ENCODE data around the gene PSME2. TPM values are rescaled to one million over a fixed set of nuclear protein-coding genes. Genes with fewer than 3 reads are reported as not detected.

Gene PSME2
- total and polyA plus RNA-seq, 2 of the 13 experiments (the other 11 are each of a cell fraction or from before 2014, with no cell fraction given) = 332 to 716 TPM

DNA sequence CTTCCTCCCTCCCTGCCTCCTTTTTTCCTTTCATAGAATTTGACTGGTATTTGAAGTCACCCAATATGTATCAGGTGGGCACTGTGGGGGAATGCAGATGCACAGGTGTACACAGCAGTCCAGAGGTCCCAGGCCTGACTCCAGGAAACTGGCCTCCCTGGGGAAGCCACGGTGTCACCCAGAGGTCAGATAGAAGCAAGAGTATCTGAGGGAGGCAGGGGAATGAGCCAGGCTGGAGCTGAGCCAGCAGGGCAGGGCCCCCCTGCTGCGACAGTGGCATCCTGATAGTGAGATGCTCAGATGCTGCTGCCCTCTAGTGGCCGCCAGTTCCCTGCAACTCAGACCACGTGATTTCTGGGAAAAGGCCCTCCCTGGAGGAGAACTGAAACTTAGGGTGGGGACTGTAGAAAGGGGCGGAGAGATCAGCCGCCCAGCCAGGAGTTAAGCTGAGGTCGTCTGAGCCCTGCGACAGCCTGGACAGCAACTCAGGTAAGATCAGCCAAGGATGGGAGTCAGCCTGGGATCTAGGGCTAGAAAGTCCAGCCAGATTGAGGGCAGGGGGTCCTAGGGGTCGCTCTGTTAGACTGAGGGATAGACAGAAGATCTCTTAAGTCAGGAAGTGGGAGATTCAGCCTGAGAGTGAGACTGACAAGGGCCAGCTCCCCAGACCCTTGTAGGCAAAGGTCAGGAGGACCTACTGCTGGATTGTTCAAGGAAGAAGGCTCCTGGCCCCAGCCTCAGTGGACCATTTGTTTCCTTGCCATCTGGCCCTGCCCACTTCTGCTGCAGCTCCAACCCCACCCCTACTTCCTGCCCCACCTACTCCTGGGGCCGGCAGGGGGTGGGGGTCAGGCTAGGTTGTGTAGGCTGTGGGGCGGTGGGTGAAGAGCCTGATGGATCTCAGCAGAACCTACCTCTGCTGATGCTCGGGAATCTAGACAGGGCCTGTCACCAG is 14.7 kb upstream of the PSME2 start, which contains the start of gene IRF9 (continued):
- TF ChIP-seq, protein P1, sequence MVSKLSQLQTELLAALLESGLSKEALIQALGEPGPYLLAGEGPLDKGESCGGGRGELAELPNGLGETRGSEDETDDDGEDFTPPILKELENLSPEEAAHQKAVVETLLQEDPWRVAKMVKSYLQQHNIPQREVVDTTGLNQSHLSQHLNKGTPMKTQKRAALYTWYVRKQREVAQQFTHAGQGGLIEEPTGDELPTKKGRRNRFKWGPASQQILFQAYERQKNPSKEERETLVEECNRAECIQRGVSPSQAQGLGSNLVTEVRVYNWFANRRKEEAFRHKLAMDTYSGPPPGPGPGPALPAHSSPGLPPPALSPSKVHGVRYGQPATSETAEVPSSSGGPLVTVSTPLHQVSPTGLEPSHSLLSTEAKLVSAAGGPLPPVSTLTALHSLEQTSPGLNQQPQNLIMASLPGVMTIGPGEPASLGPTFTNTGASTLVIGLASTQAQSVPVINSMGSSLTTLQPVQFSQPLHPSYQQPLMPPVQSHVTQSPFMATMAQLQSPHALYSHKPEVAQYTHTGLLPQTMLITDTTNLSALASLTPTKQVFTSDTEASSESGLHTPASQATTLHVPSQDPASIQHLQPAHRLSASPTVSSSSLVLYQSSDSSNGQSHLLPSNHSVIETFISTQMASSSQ (IDR thresholded peaks at IDR 0.05; ENCODE audit: low read depth) = peak; percentile 74; the same call in 1 of the 2 replicates
- TF ChIP-seq, protein P1 (CRISPR knock-in tag; IDR thresholded peaks at IDR 0.05; ENCODE audit: borderline replicate concordance) = peak; percentile 94; the same call in 1 of the 2 replicates
- no peak for TF ChIP-seq GABPA (IDR thresholded peaks at IDR 0.05; ENCODE audit: low read depth, low read length)
- peak; percentile 84 for TF ChIP-seq GABPA (CRISPR knock-in tag; IDR thresholded peaks at IDR 0.05; ENCODE audit: low read depth)
- TF ChIP-seq ZMYM3 (CRISPR knock-in tag; IDR thresholded peaks at IDR 0.05) = peak; percentile 81
- peak; percentile 100 for TF ChIP-seq ZNF430 (CRISPR knock-in tag; IDR thresholded peaks at IDR 0.05)
- no peak for TF ChIP-seq ZNF850 (CRISPR knock-in tag; conservative IDR thresholded peaks at IDR 0.05)
- peak; percentile 85; the same call in 1 of the 2 replicates for TF ChIP-seq ZNF761 (CRISPR knock-in tag; conservative IDR thresholded peaks at IDR 0.05)
- TF ChIP-seq KDM5B (CRISPR knock-in tag; IDR thresholded peaks at IDR 0.05; ENCODE audit: borderline replicate concordance) = peak; percentile 97
- TF ChIP-seq ZNF572 (CRISPR knock-in tag; IDR thresholded peaks at IDR 0.05) = peak; percentile 53; the same call in 1 of the 2 replicates
- TF ChIP-seq, protein P2, sequence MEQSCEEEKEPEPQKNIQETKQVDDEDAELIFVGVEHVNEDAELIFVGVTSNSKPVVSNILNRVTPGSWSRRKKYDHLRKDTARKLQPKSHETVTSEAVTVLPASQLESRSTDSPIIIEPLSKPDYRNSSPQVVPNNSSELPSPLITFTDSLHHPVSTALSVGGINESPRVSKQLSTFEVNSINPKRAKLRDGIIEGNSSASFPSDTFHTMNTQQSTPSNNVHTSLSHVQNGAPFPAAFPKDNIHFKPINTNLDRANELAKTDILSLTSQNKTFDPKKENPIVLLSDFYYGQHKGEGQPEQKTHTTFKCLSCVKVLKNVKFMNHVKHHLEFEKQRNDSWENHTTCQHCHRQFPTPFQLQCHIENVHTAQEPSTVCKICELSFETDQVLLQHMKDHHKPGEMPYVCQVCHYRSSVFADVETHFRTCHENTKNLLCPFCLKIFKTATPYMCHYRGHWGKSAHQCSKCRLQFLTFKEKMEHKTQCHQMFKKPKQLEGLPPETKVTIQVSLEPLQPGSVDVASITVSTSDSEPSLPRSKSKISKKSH (CRISPR knock-in tag; IDR thresholded peaks at IDR 0.05; ENCODE audit: borderline replicate concordance) = peak; percentile 88
- TF ChIP-seq, protein P3, sequence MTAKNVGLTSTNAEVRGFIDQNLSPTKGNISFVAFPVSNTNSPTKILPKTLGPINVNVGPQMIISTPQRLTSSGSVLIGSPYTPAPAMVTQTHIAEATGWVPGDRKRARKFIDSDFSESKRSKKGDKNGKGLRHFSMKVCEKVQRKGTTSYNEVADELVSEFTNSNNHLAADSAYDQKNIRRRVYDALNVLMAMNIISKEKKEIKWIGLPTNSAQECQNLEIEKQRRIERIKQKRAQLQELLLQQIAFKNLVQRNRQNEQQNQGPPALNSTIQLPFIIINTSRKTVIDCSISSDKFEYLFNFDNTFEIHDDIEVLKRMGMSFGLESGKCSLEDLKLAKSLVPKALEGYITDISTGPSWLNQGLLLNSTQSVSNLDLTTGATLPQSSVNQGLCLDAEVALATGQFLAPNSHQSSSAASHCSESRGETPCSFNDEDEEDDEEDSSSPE (CRISPR knock-in tag; IDR thresholded peaks at IDR 0.05) = peak; percentile 87
- TF ChIP-seq PHB2 (IDR thresholded peaks at IDR 0.05; ENCODE audit: partially characterized antibody) = no peak
- peak; percentile 84 for TF ChIP-seq PHF20 (CRISPR knock-in tag; IDR thresholded peaks at IDR 0.05)
- TF ChIP-seq ZNF138 (CRISPR knock-in tag; IDR thresholded peaks at IDR 0.05; ENCODE audit: low read depth) = peak; percentile 63; the same call in 1 of the 2 replicates
- TF ChIP-seq TOE1 (CRISPR knock-in tag; IDR thresholded peaks at IDR 0.05) = peak; percentile 95; the same call in 1 of the 2 replicates
- TF ChIP-seq, protein P4, sequence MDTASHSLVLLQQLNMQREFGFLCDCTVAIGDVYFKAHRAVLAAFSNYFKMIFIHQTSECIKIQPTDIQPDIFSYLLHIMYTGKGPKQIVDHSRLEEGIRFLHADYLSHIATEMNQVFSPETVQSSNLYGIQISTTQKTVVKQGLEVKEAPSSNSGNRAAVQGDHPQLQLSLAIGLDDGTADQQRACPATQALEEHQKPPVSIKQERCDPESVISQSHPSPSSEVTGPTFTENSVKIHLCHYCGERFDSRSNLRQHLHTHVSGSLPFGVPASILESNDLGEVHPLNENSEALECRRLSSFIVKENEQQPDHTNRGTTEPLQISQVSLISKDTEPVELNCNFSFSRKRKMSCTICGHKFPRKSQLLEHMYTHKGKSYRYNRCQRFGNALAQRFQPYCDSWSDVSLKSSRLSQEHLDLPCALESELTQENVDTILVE (CRISPR knock-in tag; IDR thresholded peaks at IDR 0.05) = peak; percentile 99
- TF ChIP-seq PTBP1 (IDR thresholded peaks at IDR 0.05; ENCODE audit: low read depth, low read length, poor library complexity, severe bottlenecking) = peak; percentile 64
- TF ChIP-seq KDM5A (IDR thresholded peaks at IDR 0.05; ENCODE audit: borderline replicate concordance, low read length) = peak; percentile 58; the same call in 1 of the 2 replicates
- TF ChIP-seq, protein P5, sequence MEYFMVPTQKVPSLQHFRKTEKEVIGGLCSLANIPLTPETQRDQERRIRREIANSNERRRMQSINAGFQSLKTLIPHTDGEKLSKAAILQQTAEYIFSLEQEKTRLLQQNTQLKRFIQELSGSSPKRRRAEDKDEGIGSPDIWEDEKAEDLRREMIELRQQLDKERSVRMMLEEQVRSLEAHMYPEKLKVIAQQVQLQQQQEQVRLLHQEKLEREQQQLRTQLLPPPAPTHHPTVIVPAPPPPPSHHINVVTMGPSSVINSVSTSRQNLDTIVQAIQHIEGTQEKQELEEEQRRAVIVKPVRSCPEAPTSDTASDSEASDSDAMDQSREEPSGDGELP (IDR thresholded peaks at IDR 0.05; ENCODE audit: borderline replicate concordance, low read depth) = peak; percentile 83
